ENCODE measurements around the gene SMARCC2. TPM values are rescaled to one million over a fixed set of nuclear protein-coding genes. Genes with fewer than 3 reads are reported as not detected.

Gene SMARCC2
- total and polyA plus RNA-seq, 2 of the 13 experiments (the other 11 are each of a cell fraction or from before 2014, with no cell fraction given) = 21.3 to 24.1 TPM

DNA sequence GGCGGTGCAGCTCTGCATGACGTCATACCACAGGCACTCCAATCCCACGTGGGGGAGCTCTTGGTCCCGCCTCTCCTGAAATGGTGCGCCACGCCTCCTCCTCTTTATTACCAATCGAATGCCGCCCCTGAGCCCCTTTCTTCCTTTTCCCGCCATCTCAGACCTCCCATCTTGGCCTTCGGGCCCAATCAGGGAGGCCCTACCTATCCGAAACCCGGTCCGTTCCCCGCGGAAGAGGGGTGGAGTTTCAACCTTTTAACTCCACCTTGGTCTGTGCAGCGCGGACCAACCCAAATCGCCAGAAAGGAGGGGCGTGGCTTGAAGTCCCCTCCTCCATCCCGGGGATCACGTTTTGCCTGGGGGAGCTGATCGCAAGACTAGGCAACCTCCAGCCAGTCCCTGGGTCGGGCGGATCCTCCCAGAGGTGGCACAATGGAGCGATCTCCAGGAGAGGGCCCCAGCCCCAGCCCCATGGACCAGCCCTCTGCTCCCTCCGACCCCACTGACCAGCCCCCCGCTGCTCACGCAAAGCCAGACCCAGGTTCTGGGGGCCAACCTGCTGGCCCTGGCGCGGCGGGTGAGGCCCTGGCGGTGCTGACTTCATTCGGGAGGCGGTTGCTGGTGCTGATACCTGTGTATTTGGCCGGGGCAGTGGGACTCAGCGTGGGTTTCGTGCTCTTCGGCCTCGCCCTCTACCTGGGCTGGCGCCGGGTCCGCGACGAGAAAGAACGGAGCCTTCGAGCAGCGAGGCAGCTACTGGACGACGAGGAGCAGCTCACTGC lies 61.2 kb downstream of the SMARCC2 start, which contains the start of gene ESYT1:
Gene ESYT1 (plus strand): TSS at position 380 of the 782 bp plus-strand sequence. CDS start 53 bp downstream, at position 433.
- H3K4me1 ChIP-seq (ENCODE audit: insufficient read depth, low read length) = peaks cover 61% of the 10 kb centered on the region
- no peaks in the 10 kb centered on the region for H3K9me3 ChIP-seq (ENCODE audit: low read length)
- H3K4me3 ChIP-seq (replicated peaks in 1 of 3; ENCODE audit: insufficient read depth in 1 of 3, low read depth in 2 of 3, low read length in 3 of 3) = peak within 1 kb of the TSS; percentile 72 to 89 (median 83)
- H3K4me2 ChIP-seq (ENCODE audit: low read depth, low read length) = peak within 1 kb of the TSS; percentile 87
- BruUV-seq (replicated peaks) = TSS peak; percentile 61
- ATAC-seq (peak; percentile 90), FAIRE-seq (peak; percentile 100), DNase-seq (ENCODE audit: low spot score) (peak; percentile 100)
- H4K20me1 ChIP-seq (ENCODE audit: insufficient read depth, low read length) = no peaks in the 10 kb centered on the region
- H3K27me3 ChIP-seq (ENCODE audit: control insufficient read depth in 1 of 2, insufficient read depth in 2 of 2, low read length in 2 of 2) = no peaks in the 10 kb centered on the region
- 1% methylated on average over 18 of the region's 49 CpGs for WGBS (ENCODE audit: low lambda C conversion rate)
- H3K79me2 ChIP-seq (ENCODE audit: insufficient read depth, low read length) = peaks cover 17% of the 10 kb centered on the region
- H3K27ac ChIP-seq (ENCODE audit: extremely low read length, insufficient read depth, low read length) = peak within 1 kb of the TSS; percentile 65
- intact Hi-C loops (cut with micrococcal nuclease; ENCODE audit: unreplicated experiment) (loop anchor here (2.0 kb wide), 2 partner anchors 31 to 61 kb away; partner anchors contain the start of genes MYL6 and SMARCC2), in situ Hi-C loops (cut with HindIII; ENCODE audit: extremely low pct_ligation_motif_present, low pct_unique_long_range_greater_than_20kb) (loop anchor here (5.0 kb wide), 1 partner anchor 59 kb away; the partner anchor contains the start of gene SMARCC2)
- peak within 1 kb of the TSS; percentile 31 for H2AFZ ChIP-seq (ENCODE audit: low read length)
- POLR2A ChIA-PET = interaction anchor here (0.5 to 3.8 kb wide), 32 partner anchors 10 to 624 kb away, joined by 3 to 58 read pairs (median 5); partner anchors contain the start of genes CNPY2, COQ10A, ERBB3 and GLS2
- CTCF ChIA-PET (ENCODE audit: low intra/inter-chr PET ratio, low total read pairs) = interaction anchor here (1.2 to 4.2 kb wide), 2 partner anchors 62 to 94 kb away, joined by 3 to 24 read pairs; partner anchors contain the start of gene SMARCC2
- H3K36me3 ChIP-seq (replicated peaks in 1 of 2; ENCODE audit: control insufficient read depth in 1 of 2, insufficient read depth in 2 of 2, low read length in 2 of 2) = peaks cover 10 to 25% of the 10 kb centered on the region in 2 experiments
- peak within 1 kb of the TSS; percentile 80 for H3K9ac ChIP-seq (ENCODE audit: insufficient read depth, low read depth, low read length)
- TF ChIP-seq ZNF12 (CRISPR knock-in tag; IDR thresholded peaks at IDR 0.05) (no peak), ZNF563 (CRISPR knock-in tag; IDR thresholded peaks at IDR 0.05) (peak; percentile 12; the same call in 1 of the 2 replicates), GABPB1 (CRISPR knock-in tag; IDR thresholded peaks at IDR 0.05) (peak; percentile 56; the same call in 1 of the 2 replicates), GZF1 (CRISPR knock-in tag; IDR thresholded peaks at IDR 0.05) (peak; percentile 40; the same call in 1 of the 2 replicates), RELA (CRISPR knock-in tag; IDR thresholded peaks at IDR 0.05) (0 out of 2 replicates have a peak, but pooled peaks have one; percentile 57), ZFP36L1 (CRISPR knock-in tag; IDR thresholded peaks at IDR 0.05) (peak; percentile 63), SOX6 (IDR thresholded peaks at IDR 0.05) (no peak), SOX6 (CRISPR knock-in tag; IDR thresholded peaks at IDR 0.05) (no peak; the same call in 1 of the 2 replicates), NFE2 (CRISPR knock-in tag; IDR thresholded peaks at IDR 0.05) (no peak), POLR2A (IDR thresholded peaks at IDR 0.05; ENCODE audit: insufficient read depth in 1 of 2, low read depth in 2 of 2, low read length in 2 of 2) (peak; percentile 90 to 96), PHF8 (CRISPR knock-in tag; IDR thresholded peaks at IDR 0.05) (peak; percentile 78), PHF20 (CRISPR knock-in tag; IDR thresholded peaks at IDR 0.05) (no peak), SP5 (CRISPR knock-in tag; IDR thresholded peaks at IDR 0.05; ENCODE audit: borderline replicate concordance, low read depth) (peak; percentile 53; the same call in 1 of the 2 replicates), CREB1 (IDR thresholded peaks at IDR 0.05) (peak; percentile 99), CREB1 (CRISPR knock-in tag; IDR thresholded peaks at IDR 0.05) (peak; percentile 94), MTA1 (CRISPR knock-in tag; IDR thresholded peaks at IDR 0.05; ENCODE audit: borderline replicate concordance) (peak; percentile 30; the same call in 1 of the 2 replicates), PTBP1 (IDR thresholded peaks at IDR 0.05; ENCODE audit: low read depth, low read length, poor library complexity, severe bottlenecking) (no peak)
- TF ChIP-seq, protein P1, sequence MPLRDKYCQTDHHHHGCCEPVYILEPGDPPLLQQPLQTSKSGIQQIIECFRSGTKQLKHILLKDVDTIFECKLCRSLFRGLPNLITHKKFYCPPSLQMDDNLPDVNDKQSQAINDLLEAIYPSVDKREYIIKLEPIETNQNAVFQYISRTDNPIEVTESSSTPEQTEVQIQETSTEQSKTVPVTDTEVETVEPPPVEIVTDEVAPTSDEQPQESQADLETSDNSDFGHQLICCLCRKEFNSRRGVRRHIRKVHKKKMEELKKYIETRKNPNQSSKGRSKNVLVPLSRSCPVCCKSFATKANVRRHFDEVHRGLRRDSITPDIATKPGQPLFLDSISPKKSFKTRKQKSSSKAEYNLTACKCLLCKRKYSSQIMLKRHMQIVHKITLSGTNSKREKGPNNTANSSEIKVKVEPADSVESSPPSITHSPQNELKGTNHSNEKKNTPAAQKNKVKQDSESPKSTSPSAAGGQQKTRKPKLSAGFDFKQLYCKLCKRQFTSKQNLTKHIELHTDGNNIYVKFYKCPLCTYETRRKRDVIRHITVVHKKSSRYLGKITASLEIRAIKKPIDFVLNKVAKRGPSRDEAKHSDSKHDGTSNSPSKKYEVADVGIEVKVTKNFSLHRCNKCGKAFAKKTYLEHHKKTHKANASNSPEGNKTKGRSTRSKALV (CRISPR knock-in tag; IDR thresholded peaks at IDR 0.05) = no peak
- TF ChIP-seq, protein P2, sequence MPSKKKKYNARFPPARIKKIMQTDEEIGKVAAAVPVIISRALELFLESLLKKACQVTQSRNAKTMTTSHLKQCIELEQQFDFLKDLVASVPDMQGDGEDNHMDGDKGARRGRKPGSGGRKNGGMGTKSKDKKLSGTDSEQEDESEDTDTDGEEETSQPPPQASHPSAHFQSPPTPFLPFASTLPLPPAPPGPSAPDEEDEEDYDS (CRISPR knock-in tag; IDR thresholded peaks at IDR 0.05) = peak; percentile 93
- TF ChIP-seq, protein P3, sequence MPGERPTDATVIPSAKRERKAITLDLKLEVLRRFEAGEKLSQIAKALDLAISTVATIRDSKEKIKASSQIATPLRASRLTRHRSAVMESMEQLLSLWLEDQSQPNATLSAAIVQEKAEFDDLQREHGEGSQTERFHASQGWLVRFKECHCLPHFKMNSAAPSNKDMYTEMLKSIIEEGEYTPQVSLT (CRISPR knock-in tag; IDR thresholded peaks at IDR 0.05; ENCODE audit: borderline replicate concordance, low read depth) = no peak
- TF ChIP-seq, protein P4, sequence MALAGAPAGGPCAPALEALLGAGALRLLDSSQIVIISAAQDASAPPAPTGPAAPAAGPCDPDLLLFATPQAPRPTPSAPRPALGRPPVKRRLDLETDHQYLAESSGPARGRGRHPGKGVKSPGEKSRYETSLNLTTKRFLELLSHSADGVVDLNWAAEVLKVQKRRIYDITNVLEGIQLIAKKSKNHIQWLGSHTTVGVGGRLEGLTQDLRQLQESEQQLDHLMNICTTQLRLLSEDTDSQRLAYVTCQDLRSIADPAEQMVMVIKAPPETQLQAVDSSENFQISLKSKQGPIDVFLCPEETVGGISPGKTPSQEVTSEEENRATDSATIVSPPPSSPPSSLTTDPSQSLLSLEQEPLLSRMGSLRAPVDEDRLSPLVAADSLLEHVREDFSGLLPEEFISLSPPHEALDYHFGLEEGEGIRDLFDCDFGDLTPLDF (CRISPR knock-in tag; IDR thresholded peaks at IDR 0.05) = peak; percentile 91
